SK-N-SH (cell line): ENCODE measurements around the gene ABHD16A. TPM values are rescaled to one million over a fixed set of nuclear protein-coding genes. Genes with fewer than 3 reads are reported as not detected.

Experiments used
- CTCF ChIA-PET: fragments of 300-600, 350-600 bp; formaldehyde crosslinking; extraction: SDS; loops from one replicate; lab custom pipeline; 2021; lab: Yijun Ruan, JAX
- POLR2A ChIA-PET: fragments of 350-600 bp; sonication (Branson Sonifier 250); formaldehyde crosslinking; extraction: SDS; loops from one replicate; lab custom pipeline; 2020; ENCODE audit warnings: antibody characterized with exemption, inconsistent platforms; lab: Yijun Ruan, JAX
- DNase-seq: peaks from one replicate; pipeline ENCODE4 v3.0.0; 2012
- H2AFZ ChIP-seq: fragments of 200-600 bp; sonication (generic); 2 replicates; pipeline ENCODE4 v1.8.1; 2016; ENCODE audit warnings: antibody characterized with exemption, mild to moderate bottlenecking, low read depth
- H3F3A ChIP-seq: fragments of 200-600 bp; sonication (generic); replicated peaks from 2 replicates; pipeline ENCODE3; 2016; ENCODE audit warnings: antibody characterized with exemption, mild to moderate bottlenecking; ENCODE audit not compliant: insufficient read depth
- H3K27ac ChIP-seq, 2 experiments: fragments of 200-500 bp in 1 of 2; fragments of 200-600 bp in 1 of 2; sonication (Bioruptor generic) in 1 of 2; sonication (generic), shearing (Covaris generic) in 1 of 2; 2 replicates each; pipeline versions ENCODE4 v1.5.1 to v1.6.1; 2014 to 2016; ENCODE audit warnings: low read depth in 2 of 2, inconsistent platforms in 1 of 2, low read length in 1 of 2, mild to moderate bottlenecking in 1 of 2, mixed read lengths in 1 of 2
- H3K27me3 ChIP-seq: fragments of 200-600 bp; sonication (generic), shearing (Covaris generic); 2 replicates; pipeline ENCODE4 v1.6.1; 2016; ENCODE audit warnings: mixed run types; ENCODE audit not compliant: insufficient read depth
- H3K36me3 ChIP-seq, 2 experiments: fragments of 200-500 bp in 1 of 2; fragments of 200-600 bp in 1 of 2; sonication (Bioruptor generic) in 1 of 2; sonication (generic) in 1 of 2; replicated peaks in 1 of 2; 2 replicates each; pipeline versions ENCODE3 to v1.5.1; 2014 to 2016; ENCODE audit warnings: low read length in 1 of 2, mild to moderate bottlenecking in 1 of 2; ENCODE audit not compliant: insufficient read depth in 2 of 2, control insufficient read depth in 1 of 2
- H3K4me1 ChIP-seq, 2 experiments: fragments of 200-500 bp in 1 of 2; fragments of 200-600 bp in 1 of 2; sonication (Bioruptor generic) in 1 of 2; sonication (generic), shearing (Covaris generic) in 1 of 2; 2 replicates each; pipeline versions ENCODE4 v1.5.1 to v1.6.1; 2014 to 2016; ENCODE audit warnings: low read depth in 1 of 2, low read length in 1 of 2, mixed run types in 1 of 2; ENCODE audit not compliant: insufficient read depth in 2 of 2, control insufficient read depth in 1 of 2
- H3K4me2 ChIP-seq: fragments of 200-600 bp; sonication (generic), shearing (Covaris generic); 2 replicates; pipeline ENCODE4 v1.6.1; 2017; ENCODE audit warnings: mixed run types
- H3K4me3 ChIP-seq, 2 experiments: fragments of 200-500 bp in 1 of 2; fragments of 200-600 bp in 1 of 2; sonication (Bioruptor generic) in 1 of 2; sonication (generic), shearing (Covaris generic) in 1 of 2; 2 replicates each; pipeline versions ENCODE4 v1.5.1 to v1.8.1; 2014 to 2016; ENCODE audit warnings: low read depth in 2 of 2, inconsistent platforms in 1 of 2, low read length in 1 of 2, mild to moderate bottlenecking in 1 of 2, mixed read lengths in 1 of 2, moderate library complexity in 1 of 2
- H3K79me2 ChIP-seq: fragments of 200-600 bp; sonication (generic); 2 replicates; pipeline ENCODE4 v1.8.1; 2017; ENCODE audit warnings: mild to moderate bottlenecking; ENCODE audit not compliant: insufficient read depth
- H3K9ac ChIP-seq: fragments of 200-600 bp; sonication (generic); 2 replicates; pipeline ENCODE4 v1.6.1; 2017; ENCODE audit warnings: mixed run types
- H3K9me2 ChIP-seq: fragments of 200-600 bp; sonication (generic); 2 replicates; pipeline ENCODE4 v1.6.1; 2017; ENCODE audit warnings: mixed run types
- H3K9me3 ChIP-seq: fragments of 200-600 bp; sonication (generic); 2 replicates; pipeline ENCODE4 v1.6.1; 2017; ENCODE audit warnings: mixed run types, mild to moderate bottlenecking, moderate library complexity
- H4K20me1 ChIP-seq: fragments of 200-600 bp; sonication (generic); 2 replicates; pipeline ENCODE4 v1.6.1; 2017; ENCODE audit warnings: mild to moderate bottlenecking, mixed run types; ENCODE audit not compliant: insufficient read depth
- CHD2 ChIP-seq: fragments of 150-350 bp; IDR thresholded peaks from 2 replicates; pipeline ENCODE4 v1.6.1; 2018; ENCODE audit warnings: low read length; ENCODE audit not compliant: partially characterized antibody
- CTCF ChIP-seq: fragments of 200-600 bp; sonication (generic); IDR thresholded peaks from 2 replicates; pipeline ENCODE4 v1.6.1; 2017; ENCODE audit warnings: antibody characterized with exemption, mild to moderate bottlenecking, moderate library complexity
- EP300 ChIP-seq, 2 experiments: IDR thresholded peaks; 2 replicates each; pipeline versions ENCODE4 v1.4.0 to v1.6.1; 2012; ENCODE audit warnings: borderline replicate concordance in 1 of 2, low read depth in 1 of 2, low read length in 1 of 2
- EZH2phosphoT487 ChIP-seq: fragments of 200-600 bp; sonication (generic); IDR thresholded peaks from 2 replicates; pipeline ENCODE4 v1.6.1; 2017; ENCODE audit warnings: low read depth, mixed run types, mild to moderate bottlenecking, antibody characterized with exemption, moderate library complexity, borderline replicate concordance
- FOSL2 ChIP-seq: IDR thresholded peaks from 2 replicates; pipeline ENCODE4 v1.4.0; 2012; ENCODE audit warnings: low read depth, mild to moderate bottlenecking, moderate library complexity, borderline replicate concordance
- FOXJ3 ChIP-seq: sonication (generic); formaldehyde crosslinking; IDR thresholded peaks from 2 replicates; pipeline ENCODE4 v1.5.1; 2020; ENCODE audit warnings: mild to moderate bottlenecking, missing genetic modification reagents
- FOXM1 ChIP-seq: IDR thresholded peaks from 2 replicates; pipeline ENCODE4 v1.4.0; 2012; ENCODE audit warnings: low read depth, mild to moderate bottlenecking
- JUND ChIP-seq: IDR thresholded peaks from 2 replicates; pipeline ENCODE4 v1.4.0; 2012
- MEF2A ChIP-seq: IDR thresholded peaks from 2 replicates; pipeline ENCODE4 v1.4.0; 2012; ENCODE audit warnings: low read depth, borderline replicate concordance
- NRF1 ChIP-seq: IDR thresholded peaks from 2 replicates; pipeline ENCODE4 v1.6.1; 2012; ENCODE audit warnings: low read depth, mild to moderate bottlenecking, low read length
- POLR2AphosphoS5 ChIP-seq: IDR thresholded peaks from 2 replicates; pipeline ENCODE4 v1.6.1; 2012; ENCODE audit warnings: low read depth, low read length
- RCOR1 ChIP-seq: fragments of 150-350 bp; IDR thresholded peaks from 2 replicates; pipeline ENCODE4 v1.6.1; 2017; ENCODE audit warnings: antibody characterized with exemption, low read length
- RFX5 ChIP-seq: IDR thresholded peaks from 2 replicates; pipeline ENCODE4 v1.6.1; 2012; ENCODE audit warnings: mild to moderate bottlenecking, improper control_type of control experiment, low read length
- SIN3A ChIP-seq: IDR thresholded peaks from 2 replicates; pipeline ENCODE4 v1.6.1; 2012; ENCODE audit warnings: low read depth, mild to moderate bottlenecking, low read length, moderate library complexity, borderline replicate concordance
- TCF12 ChIP-seq: IDR thresholded peaks from 2 replicates; pipeline ENCODE4 v1.4.0; 2012
- TEAD4 ChIP-seq: IDR thresholded peaks from 2 replicates; pipeline ENCODE4 v1.4.0; 2012; ENCODE audit warnings: mild to moderate bottlenecking, borderline replicate concordance; ENCODE audit not compliant: insufficient read depth
- USF2 ChIP-seq: fragments of 150-350 bp; IDR thresholded peaks from 2 replicates; pipeline ENCODE4 v1.6.1; 2017; ENCODE audit warnings: antibody characterized with exemption, low read length, low read depth, borderline replicate concordance
- YY1 ChIP-seq: IDR thresholded peaks from 2 replicates; pipeline ENCODE4 v1.4.0; 2012; ENCODE audit warnings: low read depth, mild to moderate bottlenecking
- WGBS: methylation state at CpG from one replicate; pipeline ENCODE4 v1.1.6; 2017; ENCODE audit warnings: low lambda C conversion rate; 5-methylcytosine and 5-hydroxymethylcytosine counted together
- polyA plus RNA-seq, 3 experiments: library from polyadenylated mRNA; depleted of rRNA; stranded (reverse); fragments of >200 nt; gene quantifications; 2 replicates each; pipeline ENCODE4 v1.2.3, GENCODE V29; 2012

Gene ABHD16A
- polyA plus RNA-seq, 1 of the 3 experiments (the other 2 are of a cell fraction) = 49.3 TPM

GRCh38 chr6:31655349-31656237 lies 47.5 kb downstream of the ABHD16A start, which contains the start of gene APOM:
TSS of gene APOM (plus strand) at chr6:31655894. CDS start at chr6:31655967, 73 bp downstream.
- 89% methylated on average over 8 of the region's 8 CpGs for WGBS
- no peak for TF ChIP-seq FOXM1
- no peak for TF ChIP-seq USF2
- TF ChIP-seq CTCF = no peak
- no peak for TF ChIP-seq MEF2A
- TF ChIP-seq CHD2 = no peak
- no peak for TF ChIP-seq TCF12
- TF ChIP-seq RFX5 = no peak
- no peak for TF ChIP-seq EZH2phosphoT487
- TF ChIP-seq FOSL2 = no peak
- no peak within 1 kb of the TSS for H2AFZ ChIP-seq
- no peak within 1 kb of the TSS for H3K9ac ChIP-seq
- H3K4me1 ChIP-seq = peaks cover 17 to 29% of the 10 kb centered on the region in 2 experiments
- peaks cover 83% of the 10 kb centered on the region for H3K79me2 ChIP-seq
- H4K20me1 ChIP-seq = peaks cover 8% of the 10 kb centered on the region; the same call in 1 of the 2 replicates
- ChIA-PET CTCF (interaction anchor here (1.2 kb wide), 1 partner anchor 9 kb away, joined by 3 read pairs; the partner anchor contains the start of gene GPANK1), POLR2A (interaction anchor here (1.0 kb wide), 1 partner anchor 228 kb away, joined by 3 read pairs; no protein-coding TSS in a partner anchor)
- H3K9me2 ChIP-seq = no peaks in the 10 kb centered on the region
- peaks cover 27% of the 10 kb centered on the region for H3F3A ChIP-seq
- DNase-seq = no peak
- peaks cover 3 to 5% of the 10 kb centered on the region in 2 experiments for H3K36me3 ChIP-seq
- no peaks in the 10 kb centered on the region for H3K27me3 ChIP-seq
- H3K9me3 ChIP-seq = no peaks in the 10 kb centered on the region
- no peak within 1 kb of the TSS for H3K4me3 ChIP-seq
- H3K4me2 ChIP-seq = no peak within 1 kb of the TSS
- no peak within 1 kb of the TSS for H3K27ac ChIP-seq

- Histone ChIP-seq H3F3A (peaks cover 24% of the 10 kb centered on the region), H2AFZ (no peak overlapping the region), H3K4me1 (peaks cover 17 to 27% of the 10 kb centered on the region in 2 experiments), H3K4me2 (no peak overlapping the region), H3K79me2 (peaks cover 83% of the 10 kb centered on the region), H3K9ac (no peak overlapping the region), H3K27me3 (no peaks in the 10 kb centered on the region), H3K36me3 (peaks cover 5 to 10% of the 10 kb centered on the region in 2 experiments), H4K20me1 (peaks cover 8% of the 10 kb centered on the region; the same call in 1 of the 2 replicates), H3K9me2 (no peaks in the 10 kb centered on the region), H3K27ac (no peak overlapping the region), H3K9me3 (no peaks in the 10 kb centered on the region), H3K4me3 (no peak overlapping the region)
- DNase-seq = no peak
- WGBS = 88% methylated on average over 8 of the region's 8 CpGs
- ChIA-PET POLR2A (interaction anchor here (1.0 kb wide), 1 partner anchor 229 kb away, joined by 3 read pairs; no protein-coding TSS in a partner anchor), CTCF (interaction anchor here (0.7 to 1.2 kb wide), 2 partner anchors 10 to 109 kb away, joined by 3 read pairs; partner anchors contain the start of genes ATP6V1G2 and GPANK1)
- TF ChIP-seq TEAD4 (no peak), POLR2AphosphoS5 (no peak), TCF12 (no peak), RFX5 (no peak), NRF1 (no peak), FOSL2 (no peak), EP300 (IDR thresholded peaks at IDR 0.05; ENCODE audit: borderline replicate concordance in 1 of 2, low read depth in 1 of 2, low read length in 1 of 2) (no peak), JUND (no peak), RCOR1 (no peak), FOXJ3 (CRISPR knock-in tag) (no peak), SIN3A (no peak), CTCF (no peak), YY1 (no peak)
These were observed 48.4 kb downstream of the ABHD16A start for GRCh38 chr6:31654574-31655348.
